Activated CD8-positive, alpha-beta T cell treated with anti-CD3 and anti-CD28 coated beads for 36 hours (primary cell): ENCODE results near the gene SDHAF1. TPM values are rescaled to one million over a fixed set of nuclear protein-coding genes. Genes with fewer than 3 reads are reported as not detected.

Source experiments
- ATAC-seq: fragments of 200-7000 bp; cut with Tn5 transposase; one replicate; pipeline ENCODE4 v1.10.0; 2021; ENCODE audit warnings: mild to moderate bottlenecking, moderate library complexity
- CTCF ChIA-PET: fragments of 350-600 bp; sonication (Branson Sonifier 250); formaldehyde crosslinking; loops from one replicate; lab custom pipeline; 2021; ENCODE audit warnings: antibody characterized with exemption; lab: Charles Lee
- POLR2A ChIA-PET: fragments of 350-600 bp; sonication (Branson Sonifier 250); formaldehyde crosslinking; loops from one replicate; lab custom pipeline; 2021; ENCODE audit warnings: antibody characterized with exemption; lab: Charles Lee
- DNase-seq: peaks from one replicate; pipeline ENCODE4 v3.0.0-alpha.2; 2020
- H3K27ac Mint-ChIP-seq: one replicate; pipeline ENCODE4 v1.8.0; 2021; ENCODE audit warnings: mild to moderate bottlenecking, mixed read lengths
- H3K27me3 Mint-ChIP-seq: one replicate; pipeline ENCODE4 v1.8.0; 2021; ENCODE audit warnings: mixed read lengths
- H3K36me3 Mint-ChIP-seq: one replicate; pipeline ENCODE4 v1.8.0; 2021; ENCODE audit warnings: low read depth, mixed read lengths
- H3K4me1 Mint-ChIP-seq: one replicate; pipeline ENCODE4 v1.8.0; 2021; ENCODE audit warnings: low read depth, mixed read lengths
- H3K4me3 Mint-ChIP-seq: one replicate; pipeline ENCODE4 v1.8.0; 2021; ENCODE audit warnings: mild to moderate bottlenecking, moderate library complexity, mixed read lengths
- H3K9me3 Mint-ChIP-seq: one replicate; pipeline ENCODE4 v1.8.0; 2021; ENCODE audit warnings: mixed read lengths
- CTCF ChIP-seq: fragments of 200-600 bp; IDR thresholded peaks from one replicate; pipeline ENCODE4 v1.8.0; 2022; ENCODE audit warnings: antibody characterized with exemption, mild to moderate bottlenecking
- intact Hi-C: fragments of 100-400 bp; cut with micrococcal nuclease; formaldehyde crosslinking; loops from one replicate; pipeline ENCODE4 v1.10.0; 2022
- total RNA-seq, 2 experiments: library from RNA; stranded (reverse); gene quantifications; one replicate each; pipeline ENCODE4 v1.2.3, GENCODE V29; 2021

SDHAF1 gene
- total RNA-seq, 2 experiments from 2014 or later: 22.8 to 24.7 TPM

GRCh38 chr19:35990771-35991730 is 3.9 kb upstream of the SDHAF1 start:
- ChIA-PET CTCF (interaction anchor here (0.8 kb wide), 2 partner anchors 13 to 32 kb away, joined by 3 to 4 read pairs; no protein-coding TSS in a partner anchor), POLR2A (interaction anchor here (1.6 kb wide), 1 partner anchor 21 kb away, joined by 3 read pairs; no protein-coding TSS in a partner anchor)
- ATAC-seq (no peak), DNase-seq (no peak)
- peaks cover 11% of the 10 kb centered on the region for H3K4me1 Mint-ChIP-seq
- peaks cover 4% of the 10 kb centered on the region for H3K9me3 Mint-ChIP-seq
- intact Hi-C loops: loop anchor here (5.0 kb wide), 1 partner anchor 34 kb away; no protein-coding TSS in a partner anchor
- H3K27me3 Mint-ChIP-seq: peaks cover 16% of the 10 kb centered on the region
- peaks cover 3% of the 10 kb centered on the region for H3K36me3 Mint-ChIP-seq
- no peak overlapping the region for H3K27ac Mint-ChIP-seq
- no peak for TF ChIP-seq CTCF
- H3K4me3 Mint-ChIP-seq: no peak overlapping the region

- Mint-ChIP-seq H3K27me3 (peaks cover 7% of the 10 kb centered on the region), H3K4me1 (peaks cover 17% of the 10 kb centered on the region), H3K9me3 (peaks cover 4% of the 10 kb centered on the region), H3K36me3 (peaks cover 8% of the 10 kb centered on the region), H3K4me3 (no peak overlapping the region), H3K27ac (no peak overlapping the region)
- ATAC-seq: no peak
- no peak for DNase-seq
- ChIA-PET POLR2A (interaction anchor here (0.6 to 1.6 kb wide), 2 partner anchors 20 to 62 kb away, joined by 3 to 5 read pairs; partner anchors contain the start of gene THAP8), CTCF (interaction anchor here (0.8 kb wide), 2 partner anchors 14 to 33 kb away, joined by 3 to 4 read pairs; no protein-coding TSS in a partner anchor)
- intact Hi-C loops: loop anchor here (5.0 kb wide), 1 partner anchor 35 kb away; no protein-coding TSS in a partner anchor
- no peak for TF ChIP-seq CTCF
Observed at GRCh38 chr19:35991731-35992450, 3.1 kb upstream of the SDHAF1 start.

GRCh38 chr19:35992907-35993765 is 1.9 kb upstream of the SDHAF1 start:
- H3K4me3 Mint-ChIP-seq: no peak overlapping the region
- H3K27ac Mint-ChIP-seq: no peak overlapping the region
- peaks cover 25% of the 10 kb centered on the region for H3K4me1 Mint-ChIP-seq
- ATAC-seq (no peak), DNase-seq (no peak)
- intact Hi-C loops: loop anchor here (5.0 kb wide), 1 partner anchor 36 kb away; no protein-coding TSS in a partner anchor
- no peak for TF ChIP-seq CTCF
- peaks cover 4% of the 10 kb centered on the region for H3K9me3 Mint-ChIP-seq
- ChIA-PET CTCF (interaction anchor here (0.8 to 1.4 kb wide), 7 partner anchors 18 to 62 kb away, joined by 3 to 5 read pairs (median 3); no protein-coding TSS in a partner anchor), POLR2A (interaction anchor here (1.5 kb wide), 1 partner anchor 12 kb away, joined by 7 read pairs; no protein-coding TSS in a partner anchor)
- H3K27me3 Mint-ChIP-seq: peaks cover 7% of the 10 kb centered on the region
- H3K36me3 Mint-ChIP-seq: peaks cover 14% of the 10 kb centered on the region

- Mint-ChIP-seq H3K27ac (peak overlapping the region; percentile 57), H3K4me1 (peaks cover 27% of the 10 kb centered on the region)
Observed at GRCh38 chr19:35993923-35994598, 927 bp upstream of the SDHAF1 start.

More at GRCh38 chr19:35993923-35994598, 927 bp upstream of the SDHAF1 start:
- intact Hi-C loops: loop anchor here (5.0 kb wide), 1 partner anchor 37 kb away; no protein-coding TSS in a partner anchor
- CTCF ChIA-PET: interaction anchor here (0.8 to 2.0 kb wide), 8 partner anchors 17 to 63 kb away, joined by 3 to 6 read pairs (median 4); no protein-coding TSS in a partner anchor
- POLR2A ChIA-PET: interaction anchor here (0.7 to 1.8 kb wide), 6 partner anchors 13 to 283 kb away, joined by 3 to 7 read pairs (median 4); partner anchors contain the start of genes ALKBH6 and IGFLR1
- H3K4me3 Mint-ChIP-seq: peak overlapping the region; percentile 96
- H3K27me3 Mint-ChIP-seq: no peaks in the 10 kb centered on the region
- DNase-seq: peak; percentile 36
- no peak for ATAC-seq
- no peak for TF ChIP-seq CTCF
- peaks cover under 1% of the 10 kb centered on the region for H3K9me3 Mint-ChIP-seq
- H3K36me3 Mint-ChIP-seq: peaks cover 17% of the 10 kb centered on the region
